ENCODE measurements around the gene KRT2. TPM values are rescaled to one million over a fixed set of nuclear protein-coding genes. Genes with fewer than 3 reads are reported as not detected.

Gene KRT2
- polyA plus RNA-seq, 2 of the 4 experiments (the other 2 are of a cell fraction), result 0.09 TPM; not detected in 1

DNA sequence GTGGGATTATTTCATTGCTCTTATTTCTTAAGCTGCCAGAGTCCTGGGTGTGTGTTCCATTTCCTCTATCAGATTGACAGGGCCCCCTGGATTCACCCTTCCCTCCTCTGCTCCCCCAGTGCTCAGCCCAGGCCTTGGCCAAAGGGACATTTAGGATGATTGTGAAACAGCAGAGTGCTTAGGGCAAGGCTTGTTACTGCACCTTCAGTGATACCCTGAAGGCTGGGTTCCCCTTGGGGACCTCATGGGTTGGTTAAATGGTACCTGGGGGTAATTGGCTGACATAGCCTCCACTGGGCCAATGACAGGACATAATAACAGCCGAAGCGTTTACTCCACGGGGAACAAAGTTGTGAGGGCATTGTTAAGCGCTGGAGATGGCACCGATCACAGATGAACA lies 49.5 kb downstream of the KRT2 start:
- Histone ChIP-seq H3K27ac (no peak overlapping the region), H3K4me3 (no peak overlapping the region), H3K4me1 (no peaks in the 10 kb centered on the region), H3K4me2 (no peak overlapping the region), H3K9me3 (no peaks in the 10 kb centered on the region)
- no peak for ATAC-seq
- FAIRE-seq, result no peak
- 85% methylated on average over 5 of the region's 5 CpGs for WGBS (ENCODE audit: missing lambda C conversion rate)
- DNase-seq (ENCODE audit: low read depth in 1 of 2, low spot score in 1 of 2), result no peak
- ChIA-PET CTCF (interaction anchor here (0.8 to 0.9 kb wide), 3 partner anchors 19 to 263 kb away, joined by 3 read pairs; no protein-coding TSS in a partner anchor), POLR2A (no interaction called here)
- TF ChIP-seq TP53 (CRISPR knock-in tag; IDR thresholded peaks at IDR 0.05) (no peak), ESRRA (IDR thresholded peaks at IDR 0.05; ENCODE audit: borderline replicate concordance, low read length) (no peak), NR3C1 (IDR thresholded peaks at IDR 0.05) (no peak), FOSL2 (IDR thresholded peaks at IDR 0.05) (no peak), FOSL2 (CRISPR knock-in tag; IDR thresholded peaks at IDR 0.05) (no peak), HOXA7 (CRISPR knock-in tag; IDR thresholded peaks at IDR 0.05) (no peak), BHLHE40 (IDR thresholded peaks at IDR 0.05; ENCODE audit: low read depth, low read length) (no peak)
- TF ChIP-seq, protein P1, sequence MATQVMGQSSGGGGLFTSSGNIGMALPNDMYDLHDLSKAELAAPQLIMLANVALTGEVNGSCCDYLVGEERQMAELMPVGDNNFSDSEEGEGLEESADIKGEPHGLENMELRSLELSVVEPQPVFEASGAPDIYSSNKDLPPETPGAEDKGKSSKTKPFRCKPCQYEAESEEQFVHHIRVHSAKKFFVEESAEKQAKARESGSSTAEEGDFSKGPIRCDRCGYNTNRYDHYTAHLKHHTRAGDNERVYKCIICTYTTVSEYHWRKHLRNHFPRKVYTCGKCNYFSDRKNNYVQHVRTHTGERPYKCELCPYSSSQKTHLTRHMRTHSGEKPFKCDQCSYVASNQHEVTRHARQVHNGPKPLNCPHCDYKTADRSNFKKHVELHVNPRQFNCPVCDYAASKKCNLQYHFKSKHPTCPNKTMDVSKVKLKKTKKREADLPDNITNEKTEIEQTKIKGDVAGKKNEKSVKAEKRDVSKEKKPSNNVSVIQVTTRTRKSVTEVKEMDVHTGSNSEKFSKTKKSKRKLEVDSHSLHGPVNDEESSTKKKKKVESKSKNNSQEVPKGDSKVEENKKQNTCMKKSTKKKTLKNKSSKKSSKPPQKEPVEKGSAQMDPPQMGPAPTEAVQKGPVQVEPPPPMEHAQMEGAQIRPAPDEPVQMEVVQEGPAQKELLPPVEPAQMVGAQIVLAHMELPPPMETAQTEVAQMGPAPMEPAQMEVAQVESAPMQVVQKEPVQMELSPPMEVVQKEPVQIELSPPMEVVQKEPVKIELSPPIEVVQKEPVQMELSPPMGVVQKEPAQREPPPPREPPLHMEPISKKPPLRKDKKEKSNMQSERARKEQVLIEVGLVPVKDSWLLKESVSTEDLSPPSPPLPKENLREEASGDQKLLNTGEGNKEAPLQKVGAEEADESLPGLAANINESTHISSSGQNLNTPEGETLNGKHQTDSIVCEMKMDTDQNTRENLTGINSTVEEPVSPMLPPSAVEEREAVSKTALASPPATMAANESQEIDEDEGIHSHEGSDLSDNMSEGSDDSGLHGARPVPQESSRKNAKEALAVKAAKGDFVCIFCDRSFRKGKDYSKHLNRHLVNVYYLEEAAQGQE (IDR thresholded peaks at IDR 0.05), result no peak

DNA sequence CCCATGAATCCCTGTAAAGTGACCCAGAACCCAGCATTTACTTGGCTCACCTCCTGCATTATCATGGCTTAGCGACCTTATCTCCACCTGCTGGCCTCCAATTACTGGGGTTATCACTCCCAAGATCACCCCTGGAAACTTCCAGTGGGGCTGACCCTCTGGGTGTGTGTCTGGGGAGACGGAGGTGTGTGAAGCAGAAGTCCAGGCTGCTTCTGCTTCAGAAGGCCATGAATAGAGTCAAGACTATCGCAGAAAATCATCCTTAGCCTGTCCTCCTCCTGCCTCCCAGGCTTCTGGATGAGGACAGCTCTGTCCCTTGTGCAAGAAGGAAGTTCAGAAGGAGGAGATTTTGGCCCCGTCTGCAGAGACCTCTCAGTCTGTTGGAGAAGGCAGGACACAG lies 50.3 kb downstream of the KRT2 start:
- Histone ChIP-seq H3K4me2 (no peak overlapping the region), H3K9me3 (no peaks in the 10 kb centered on the region), H3K4me1 (no peaks in the 10 kb centered on the region), H3K4me3 (no peak overlapping the region), H3K27ac (no peak overlapping the region)
- ChIA-PET POLR2A (no interaction called here), CTCF (interaction anchor here (0.9 kb wide), 1 partner anchor 18 kb away, joined by 3 read pairs; no protein-coding TSS in a partner anchor)
- no peak for FAIRE-seq
- DNase-seq (ENCODE audit: low read depth in 1 of 2, low spot score in 1 of 2), result no peak
- ATAC-seq, result no peak
- TF ChIP-seq ZFP36 (IDR thresholded peaks at IDR 0.05; ENCODE audit: borderline replicate concordance, partially characterized antibody) (no peak), HDAC2 (IDR thresholded peaks at IDR 0.05) (no peak), KDM5A (IDR thresholded peaks at IDR 0.05) (no peak), TFCP2L1 (CRISPR knock-in tag; IDR thresholded peaks at IDR 0.05) (no peak), JUNB (IDR thresholded peaks at IDR 0.05) (no peak), MYC (IDR thresholded peaks at IDR 0.05; ENCODE audit: borderline replicate concordance, low read length) (no peak), JUN (IDR thresholded peaks at IDR 0.05) (no peak), FOSL2 (IDR thresholded peaks at IDR 0.05) (no peak), FOSL2 (CRISPR knock-in tag; IDR thresholded peaks at IDR 0.05) (no peak), CHD2 (IDR thresholded peaks at IDR 0.05; ENCODE audit: low read length, partially characterized antibody) (no peak), FOSB (CRISPR knock-in tag; IDR thresholded peaks at IDR 0.05) (no peak), EHMT2 (IDR thresholded peaks at IDR 0.05; ENCODE audit: low read depth) (no peak), SMC3 (IDR thresholded peaks at IDR 0.05) (no peak), ZSCAN20 (CRISPR knock-in tag; IDR thresholded peaks at IDR 0.05) (no peak), RAD21 (conservative IDR thresholded peaks at IDR 0.05 in 1 of 2, IDR thresholded peaks at IDR 0.05 in 1 of 2) (no peak), HEYL (CRISPR knock-in tag; IDR thresholded peaks at IDR 0.05) (no peak)
- TF ChIP-seq, protein P2, sequence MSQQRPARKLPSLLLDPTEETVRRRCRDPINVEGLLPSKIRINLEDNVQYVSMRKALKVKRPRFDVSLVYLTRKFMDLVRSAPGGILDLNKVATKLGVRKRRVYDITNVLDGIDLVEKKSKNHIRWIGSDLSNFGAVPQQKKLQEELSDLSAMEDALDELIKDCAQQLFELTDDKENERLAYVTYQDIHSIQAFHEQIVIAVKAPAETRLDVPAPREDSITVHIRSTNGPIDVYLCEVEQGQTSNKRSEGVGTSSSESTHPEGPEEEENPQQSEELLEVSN (IDR thresholded peaks at IDR 0.05; ENCODE audit: borderline replicate concordance, low read depth), result no peak
- TF ChIP-seq, protein P3, sequence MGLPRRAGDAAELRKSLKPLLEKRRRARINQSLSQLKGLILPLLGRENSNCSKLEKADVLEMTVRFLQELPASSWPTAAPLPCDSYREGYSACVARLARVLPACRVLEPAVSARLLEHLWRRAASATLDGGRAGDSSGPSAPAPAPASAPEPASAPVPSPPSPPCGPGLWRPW (IDR thresholded peaks at IDR 0.05), result no peak
- TF ChIP-seq, protein P4, sequence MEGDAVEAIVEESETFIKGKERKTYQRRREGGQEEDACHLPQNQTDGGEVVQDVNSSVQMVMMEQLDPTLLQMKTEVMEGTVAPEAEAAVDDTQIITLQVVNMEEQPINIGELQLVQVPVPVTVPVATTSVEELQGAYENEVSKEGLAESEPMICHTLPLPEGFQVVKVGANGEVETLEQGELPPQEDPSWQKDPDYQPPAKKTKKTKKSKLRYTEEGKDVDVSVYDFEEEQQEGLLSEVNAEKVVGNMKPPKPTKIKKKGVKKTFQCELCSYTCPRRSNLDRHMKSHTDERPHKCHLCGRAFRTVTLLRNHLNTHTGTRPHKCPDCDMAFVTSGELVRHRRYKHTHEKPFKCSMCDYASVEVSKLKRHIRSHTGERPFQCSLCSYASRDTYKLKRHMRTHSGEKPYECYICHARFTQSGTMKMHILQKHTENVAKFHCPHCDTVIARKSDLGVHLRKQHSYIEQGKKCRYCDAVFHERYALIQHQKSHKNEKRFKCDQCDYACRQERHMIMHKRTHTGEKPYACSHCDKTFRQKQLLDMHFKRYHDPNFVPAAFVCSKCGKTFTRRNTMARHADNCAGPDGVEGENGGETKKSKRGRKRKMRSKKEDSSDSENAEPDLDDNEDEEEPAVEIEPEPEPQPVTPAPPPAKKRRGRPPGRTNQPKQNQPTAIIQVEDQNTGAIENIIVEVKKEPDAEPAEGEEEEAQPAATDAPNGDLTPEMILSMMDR (IDR thresholded peaks at IDR 0.05), result no peak
- TF ChIP-seq, protein P5, sequence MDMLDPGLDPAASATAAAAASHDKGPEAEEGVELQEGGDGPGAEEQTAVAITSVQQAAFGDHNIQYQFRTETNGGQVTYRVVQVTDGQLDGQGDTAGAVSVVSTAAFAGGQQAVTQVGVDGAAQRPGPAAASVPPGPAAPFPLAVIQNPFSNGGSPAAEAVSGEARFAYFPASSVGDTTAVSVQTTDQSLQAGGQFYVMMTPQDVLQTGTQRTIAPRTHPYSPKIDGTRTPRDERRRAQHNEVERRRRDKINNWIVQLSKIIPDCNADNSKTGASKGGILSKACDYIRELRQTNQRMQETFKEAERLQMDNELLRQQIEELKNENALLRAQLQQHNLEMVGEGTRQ (IDR thresholded peaks at IDR 0.05), result no peak
- TF ChIP-seq, protein P6, sequence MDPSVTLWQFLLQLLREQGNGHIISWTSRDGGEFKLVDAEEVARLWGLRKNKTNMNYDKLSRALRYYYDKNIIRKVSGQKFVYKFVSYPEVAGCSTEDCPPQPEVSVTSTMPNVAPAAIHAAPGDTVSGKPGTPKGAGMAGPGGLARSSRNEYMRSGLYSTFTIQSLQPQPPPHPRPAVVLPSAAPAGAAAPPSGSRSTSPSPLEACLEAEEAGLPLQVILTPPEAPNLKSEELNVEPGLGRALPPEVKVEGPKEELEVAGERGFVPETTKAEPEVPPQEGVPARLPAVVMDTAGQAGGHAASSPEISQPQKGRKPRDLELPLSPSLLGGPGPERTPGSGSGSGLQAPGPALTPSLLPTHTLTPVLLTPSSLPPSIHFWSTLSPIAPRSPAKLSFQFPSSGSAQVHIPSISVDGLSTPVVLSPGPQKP (IDR thresholded peaks at IDR 0.05; ENCODE audit: low read depth, low read length), result no peak
- WGBS (ENCODE audit: missing lambda C conversion rate), result 68% methylated on average over 4 of the region's 4 CpGs
